Skin epidermis (tissue), 12 donors: ENCODE results near the gene STIL.
"Not testable (repeated sequence)": the region's sequence is repeated elsewhere in the genome, so short reads cannot be mapped to it uniquely, and the experiment has no call there.

Experiments used
- H3K27ac ChIP-seq, 21 experiments: fragments of 200-600 bp; sonication (generic) in 11 of 21; one replicate each; pipeline ENCODE4 v1.5.0; 2020; ENCODE audit warnings: mild to moderate bottlenecking in 3 of 21, inconsistent platforms in 2 of 21, moderate library complexity in 2 of 21
- H3K4me3 ChIP-seq, 7 experiments: fragments of 200-600 bp; sonication (generic) in 2 of 7; one replicate each; pipeline ENCODE4 v1.5.0; 2020; ENCODE audit warnings: inconsistent platforms in 2 of 7, mild to moderate bottlenecking in 2 of 7, moderate library complexity in 1 of 7

STIL gene

DNA sequence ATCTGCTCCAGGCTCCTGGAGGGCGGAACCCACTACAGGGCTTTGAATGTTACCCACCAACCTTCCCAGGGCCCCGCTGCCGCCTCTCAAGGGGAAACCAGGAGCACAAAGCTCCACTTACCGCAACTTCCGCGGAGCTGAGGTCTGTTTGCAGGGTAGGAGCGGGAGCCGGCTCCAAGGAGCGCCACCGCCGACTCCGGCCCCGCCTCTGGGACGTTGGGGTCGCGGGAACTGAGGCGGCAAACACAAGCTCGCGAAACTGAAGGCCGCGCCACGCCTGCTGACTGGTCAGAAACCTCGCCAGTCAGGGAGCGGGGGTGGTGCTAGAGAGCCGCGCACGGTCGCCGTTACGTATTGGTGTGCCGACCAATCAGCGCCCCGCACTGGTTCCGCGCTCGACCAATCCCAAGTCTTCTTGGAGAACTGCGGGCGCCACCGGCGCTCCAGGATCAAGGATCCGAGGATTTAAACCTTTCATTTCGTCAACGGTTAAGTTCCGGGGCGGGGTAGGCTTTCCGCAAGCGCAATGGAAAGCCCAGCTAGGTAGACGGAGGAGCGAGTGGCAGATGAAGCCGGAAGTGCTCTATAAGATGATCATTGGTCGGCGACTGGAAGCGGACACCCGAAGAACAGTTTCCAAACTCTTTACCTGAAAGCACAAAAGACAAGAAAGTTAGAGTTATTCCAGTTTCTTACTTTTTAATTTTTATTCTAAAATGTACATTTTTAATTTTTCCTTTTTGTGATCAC, at the start of gene STIL:
Gene STIL, minus strand, starts transcription at position 233 of the 750 bp plus-strand sequence. CDS start 3,828 bp downstream, outside the sequence.
- peak within 1 kb of the TSS in 20 of 21 experiments; percentile 33 to 87 (median 76) for H3K27ac ChIP-seq
- peak within 1 kb of the TSS; percentile 45 to 87 (median 68) for H3K4me3 ChIP-seq

- Histone ChIP-seq H3K4me3 (no peak overlapping the region), H3K27ac (no peak overlapping the region)
These were observed 48.9 kb upstream of the STIL start for GRCh38 chr1:47362828-47363227.

DNA sequence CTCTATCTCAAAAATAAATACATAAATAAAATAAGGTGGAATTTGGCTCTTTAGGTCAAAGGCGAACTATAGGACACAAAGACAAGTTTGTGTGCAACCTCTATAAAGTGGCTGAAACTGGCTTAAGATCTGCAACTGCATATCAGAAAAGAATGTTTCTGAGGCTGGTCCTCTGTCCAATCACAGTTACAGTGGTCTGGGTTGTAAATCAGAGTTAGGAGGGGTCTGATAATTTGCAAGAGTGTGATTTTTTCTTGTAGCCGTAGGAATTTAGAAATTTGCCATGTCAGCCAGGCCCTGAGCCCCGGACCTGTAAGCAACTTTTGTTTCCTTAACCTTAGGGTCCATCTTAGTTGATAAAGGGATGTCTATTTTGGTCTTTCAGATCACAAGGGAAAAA, 47.4 kb upstream of the STIL start:
- Histone ChIP-seq H3K4me3 (no peak overlapping the region), H3K27ac (no peak overlapping the region)

GRCh38 chr1:47351305-47351704, 37.4 kb upstream of the STIL start:
- Histone ChIP-seq H3K4me3 (no peak overlapping the region), H3K27ac (no peak overlapping the region)

DNA sequence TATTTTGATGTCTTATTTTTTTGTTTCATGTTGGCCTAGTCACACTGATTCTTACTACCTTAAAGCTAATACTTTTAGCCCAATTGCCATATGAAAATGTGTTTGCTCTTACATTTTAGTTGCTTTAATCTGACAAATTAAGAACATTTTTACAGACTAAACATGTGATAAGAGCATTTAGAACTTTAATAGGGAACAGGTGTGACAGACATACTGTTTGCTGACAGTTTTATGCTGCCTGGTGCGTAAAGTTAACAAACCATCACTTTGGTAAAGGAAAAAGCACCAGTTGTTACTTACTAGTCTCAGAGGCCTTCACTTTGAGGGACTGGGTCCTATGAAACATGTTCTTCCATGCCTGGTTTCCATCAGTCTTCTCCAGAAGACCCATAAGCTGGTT, 34.3 kb upstream of the STIL start:
- no peak overlapping the region for H3K27ac ChIP-seq
- H3K4me3 ChIP-seq, result no peak overlapping the region

DNA sequence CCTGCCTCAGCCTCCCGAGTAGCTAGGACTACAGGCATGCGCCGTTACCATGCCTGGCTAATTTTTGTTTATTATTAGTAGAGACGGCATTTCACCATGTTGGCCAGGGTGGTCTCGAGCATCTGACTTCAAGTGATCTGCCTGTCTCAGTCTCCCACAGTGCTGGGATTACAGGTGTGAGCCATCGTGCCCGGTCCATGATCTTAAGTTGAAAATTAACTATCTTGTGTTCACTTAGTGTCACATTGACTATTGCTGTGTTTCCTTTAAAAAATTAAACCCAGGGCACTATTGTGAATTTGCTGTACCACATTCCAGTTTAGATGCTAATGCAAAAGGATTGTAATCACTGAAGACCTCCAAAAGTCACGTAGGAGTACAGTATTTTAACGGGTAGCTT, 33.8 kb upstream of the STIL start:
- Histone ChIP-seq H3K4me3 (no peak overlapping the region), H3K27ac (no peak overlapping the region)

GRCh38 chr1:47346979-47347378, 33.0 kb upstream of the STIL start:
- H3K4me3 ChIP-seq, H3K27ac ChIP-seq: not testable (repeated sequence)

DNA sequence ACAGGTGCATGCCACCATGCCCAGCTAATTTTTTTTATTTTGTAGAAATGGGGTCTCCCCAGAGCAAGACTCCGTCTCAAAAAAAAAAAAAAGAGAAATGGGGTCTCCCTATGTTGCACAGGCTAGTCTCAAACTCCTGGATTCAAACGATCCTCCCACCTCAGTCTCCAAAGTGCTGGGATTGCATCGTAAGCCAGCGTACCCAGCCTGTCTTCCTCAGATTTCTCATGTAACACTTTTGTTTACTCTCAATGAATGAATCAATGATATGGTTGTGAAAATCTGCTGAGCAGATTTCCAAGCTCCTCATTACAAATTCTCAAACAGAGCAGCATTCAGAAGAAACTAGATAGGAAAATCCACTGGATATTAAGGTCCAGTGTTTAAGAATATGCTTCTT, 26.3 kb upstream of the STIL start:
- Histone ChIP-seq H3K27ac (no peak overlapping the region), H3K4me3 (no peak overlapping the region)

DNA sequence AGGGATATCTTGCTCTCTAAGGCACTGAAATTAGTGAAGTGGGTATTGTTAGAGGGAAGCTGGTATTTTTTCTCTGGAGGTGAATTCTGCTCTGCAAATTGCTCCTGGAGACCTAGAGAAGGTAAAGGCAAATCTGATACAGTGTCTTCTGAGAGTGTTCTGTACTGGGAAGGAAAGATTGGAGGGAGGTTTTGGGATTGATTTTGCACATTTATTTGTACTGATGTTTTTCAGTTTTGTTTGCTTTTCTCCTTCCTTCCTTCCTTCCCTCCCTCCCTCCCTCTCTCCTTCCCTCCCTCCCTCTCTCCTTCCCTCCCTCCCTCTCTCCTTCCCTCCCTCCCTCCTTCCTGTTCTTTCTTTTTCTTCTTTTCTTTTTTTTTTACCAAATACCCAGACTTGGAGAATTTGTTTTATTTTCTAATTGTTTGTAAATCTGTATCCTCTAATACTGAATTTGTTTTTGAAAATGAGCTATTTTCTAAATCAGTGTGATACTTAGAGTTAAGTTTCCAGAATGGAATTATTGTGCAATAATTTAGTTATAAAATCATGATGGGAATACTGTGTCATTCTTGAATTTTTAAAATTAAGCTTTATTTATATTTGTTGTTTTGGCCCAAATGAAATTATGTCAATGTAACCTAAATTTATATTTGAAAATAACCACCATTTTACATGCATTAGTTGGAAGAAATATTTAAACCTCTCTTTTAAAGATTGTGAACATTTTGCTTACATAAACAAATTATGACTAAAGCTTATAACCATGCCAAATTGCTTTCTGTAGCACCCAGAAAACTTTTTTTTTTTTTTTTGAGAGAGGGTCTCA, 24.5 kb upstream of the STIL start:
- Histone ChIP-seq H3K4me3 (no peak overlapping the region), H3K27ac (peak overlapping the region in 4 of 21 experiments; percentile 33 to 59 (median 46))

DNA sequence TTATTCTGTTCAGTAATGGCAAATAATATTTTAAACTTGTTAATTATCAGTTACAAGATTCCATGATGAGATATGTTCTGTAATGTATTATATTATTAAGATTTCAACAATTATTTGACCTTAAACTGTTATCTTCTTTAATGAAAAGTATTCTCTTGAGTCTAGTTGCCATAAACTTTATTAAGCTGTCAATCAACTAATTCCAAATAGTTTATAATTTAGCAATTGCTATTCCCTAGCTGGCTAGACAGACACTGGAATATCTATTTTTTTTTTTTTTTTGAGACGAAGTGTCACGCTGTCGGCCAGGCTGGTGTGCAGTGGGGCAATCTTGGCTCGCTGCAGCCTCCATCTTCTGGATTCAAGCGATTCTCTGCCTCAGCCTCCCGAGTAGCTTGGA, 23.4 kb upstream of the STIL start:
- Histone ChIP-seq H3K4me3 (no peak overlapping the region), H3K27ac (no peak overlapping the region)

- H3K4me3 ChIP-seq, result peak overlapping the region; percentile 63 to 90 (median 85)
- H3K27ac ChIP-seq, result peak overlapping the region; percentile 54 to 99 (median 98)
These were observed 21.0 kb upstream of the STIL start for GRCh38 chr1:47334765-47335435.

GRCh38 chr1:47333922-47334764, 20.2 kb upstream of the STIL start:
- Histone ChIP-seq H3K4me3 (peak overlapping the region; percentile 63 to 90 (median 85)), H3K27ac (peak overlapping the region; percentile 93 to 99 (median 98))

GRCh38 chr1:47333578-47333921, 19.6 kb upstream of the STIL start, which contains the start of gene CMPK1:
CMPK1 (plus strand) TSS chr1:47333790; CDS start chr1:47333946, 156 bp downstream.
- peak within 1 kb of the TSS; percentile 93 to 99 (median 98) for H3K27ac ChIP-seq

GRCh38 chr1:47332779-47333577, 19.0 kb upstream of the STIL start:
- H3K27ac ChIP-seq, result peak overlapping the region; percentile 81 to 99 (median 98)
- peak overlapping the region; percentile 63 to 90 (median 85) for H3K4me3 ChIP-seq

More at GRCh38 chr1:47333578-47333921, 19.6 kb upstream of the STIL start, which contains the start of gene CMPK1:
- H3K4me3 ChIP-seq, result peak within 1 kb of the TSS; percentile 63 to 90 (median 85)

DNA sequence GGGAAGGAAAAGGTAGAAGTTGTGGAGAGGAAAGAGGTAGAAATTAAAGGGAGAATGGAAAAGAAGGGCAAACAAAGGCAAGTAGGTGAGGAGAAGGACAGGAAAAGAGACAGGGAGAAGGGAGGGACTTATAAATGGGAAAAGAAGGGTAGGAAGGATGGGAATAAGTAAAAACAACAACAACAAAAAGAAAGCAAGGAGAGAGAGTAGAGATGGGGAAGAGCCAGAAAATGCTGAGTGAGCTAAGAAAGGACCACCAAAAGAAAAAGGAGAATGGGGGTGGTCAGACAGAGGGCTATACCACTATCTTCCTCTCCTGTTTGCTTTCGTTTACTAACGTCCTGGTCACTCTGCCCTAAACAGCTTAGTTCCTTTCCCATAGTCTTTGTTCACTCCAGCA, 17.9 kb upstream of the STIL start:
- Histone ChIP-seq H3K27ac (peak overlapping the region in 2 of 21 experiments; percentile 99), H3K4me3 (no peak overlapping the region)

GRCh38 chr1:47330212-47330611, 16.3 kb upstream of the STIL start:
- Histone ChIP-seq H3K4me3 (no peak overlapping the region), H3K27ac (peak overlapping the region in 1 of 21 experiments; percentile 72)

DNA sequence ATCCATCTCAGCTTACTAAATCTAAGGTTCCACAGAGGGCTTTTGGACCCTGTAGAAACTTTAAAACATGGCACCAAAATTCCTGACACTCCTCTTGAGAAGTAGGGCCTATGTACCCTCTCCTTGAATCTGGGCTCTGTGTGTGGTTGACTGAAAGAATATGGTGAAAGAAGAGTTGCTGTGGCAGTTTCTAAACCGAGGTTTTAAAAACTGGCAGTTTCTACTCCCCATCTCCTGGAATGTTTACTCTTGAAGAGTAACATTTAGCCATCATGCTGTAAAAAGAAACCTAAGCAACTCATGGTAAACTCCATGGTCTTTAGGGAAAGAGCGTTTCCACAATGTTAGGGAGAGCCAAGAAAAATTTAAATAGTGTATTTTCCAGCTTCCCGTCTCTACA, 15.0 kb upstream of the STIL start:
- Histone ChIP-seq H3K4me3 (no peak overlapping the region), H3K27ac (peak overlapping the region in 3 of 21 experiments; percentile 45 to 72 (median 50))

DNA sequence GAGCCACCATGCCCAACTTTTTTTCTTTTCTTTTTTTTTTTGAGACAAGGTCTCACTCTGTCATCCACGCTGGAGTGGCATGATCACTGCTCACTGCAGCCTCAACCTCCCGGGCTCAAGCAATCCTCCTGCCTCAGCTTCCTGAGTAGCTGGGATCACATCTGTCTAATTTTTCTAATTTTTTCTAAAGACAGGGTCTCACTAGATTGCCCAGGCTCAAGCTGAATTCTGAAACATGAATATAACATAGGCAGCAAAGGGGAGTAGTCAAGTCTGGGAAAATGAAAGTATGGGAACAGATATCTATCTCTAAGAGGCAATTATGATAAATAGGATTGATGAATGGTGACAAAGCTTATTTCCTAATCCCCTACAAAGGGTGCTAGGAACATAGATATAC, 12.3 kb upstream of the STIL start:
- no peak overlapping the region for H3K4me3 ChIP-seq
- H3K27ac ChIP-seq, result peak overlapping the region in 2 of 21 experiments; percentile 28 to 57
